ENCODE measurements around the gene FSHR.

GRCh38 chr2:49146401-49146800, 7.9 kb downstream of the FSHR start:
- TF ChIP-seq, protein P1, sequence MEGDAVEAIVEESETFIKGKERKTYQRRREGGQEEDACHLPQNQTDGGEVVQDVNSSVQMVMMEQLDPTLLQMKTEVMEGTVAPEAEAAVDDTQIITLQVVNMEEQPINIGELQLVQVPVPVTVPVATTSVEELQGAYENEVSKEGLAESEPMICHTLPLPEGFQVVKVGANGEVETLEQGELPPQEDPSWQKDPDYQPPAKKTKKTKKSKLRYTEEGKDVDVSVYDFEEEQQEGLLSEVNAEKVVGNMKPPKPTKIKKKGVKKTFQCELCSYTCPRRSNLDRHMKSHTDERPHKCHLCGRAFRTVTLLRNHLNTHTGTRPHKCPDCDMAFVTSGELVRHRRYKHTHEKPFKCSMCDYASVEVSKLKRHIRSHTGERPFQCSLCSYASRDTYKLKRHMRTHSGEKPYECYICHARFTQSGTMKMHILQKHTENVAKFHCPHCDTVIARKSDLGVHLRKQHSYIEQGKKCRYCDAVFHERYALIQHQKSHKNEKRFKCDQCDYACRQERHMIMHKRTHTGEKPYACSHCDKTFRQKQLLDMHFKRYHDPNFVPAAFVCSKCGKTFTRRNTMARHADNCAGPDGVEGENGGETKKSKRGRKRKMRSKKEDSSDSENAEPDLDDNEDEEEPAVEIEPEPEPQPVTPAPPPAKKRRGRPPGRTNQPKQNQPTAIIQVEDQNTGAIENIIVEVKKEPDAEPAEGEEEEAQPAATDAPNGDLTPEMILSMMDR (IDR thresholded peaks at IDR 0.05): no peak
- no peak for TF ChIP-seq POLR2A (IDR thresholded peaks at IDR 0.05)
